Activated CD8-positive, alpha-beta memory T cell treated with anti-CD3 and anti-CD28 coated beads, Interleukin-2, amount 10 ng/mL, durations not matched to agents 7 days and 5 days (primary cell): ENCODE data around the gene CIPC. TPM values are rescaled to one million over a fixed set of nuclear protein-coding genes. Genes with fewer than 3 reads are reported as not detected.

Source experiments
- ATAC-seq: fragments of 150-1000 bp; cut with Tn5 transposase; one replicate; pipeline ENCODE4 v1.10.0; 2021; ENCODE audit warnings: moderate library complexity
- CTCF ChIA-PET: fragments of 350-600 bp; sonication (Branson Sonifier 250); formaldehyde crosslinking; loops from one replicate; lab custom pipeline; 2021; ENCODE audit warnings: antibody characterized with exemption; lab: Charles Lee
- DNase-seq: peaks from one replicate; pipeline ENCODE4 v3.0.0-alpha.2; 2020
- H3K27ac Mint-ChIP-seq: one replicate; pipeline ENCODE4 v1.8.0; 2021; ENCODE audit warnings: mild to moderate bottlenecking, mixed read lengths
- H3K27me3 Mint-ChIP-seq: one replicate; pipeline ENCODE4 v1.8.0; 2021; ENCODE audit warnings: mixed read lengths
- H3K36me3 Mint-ChIP-seq: one replicate; pipeline ENCODE4 v1.8.0; 2021; ENCODE audit warnings: mild to moderate bottlenecking, mixed read lengths
- H3K4me1 Mint-ChIP-seq: one replicate; pipeline ENCODE4 v1.8.0; 2021; ENCODE audit warnings: mixed read lengths
- H3K4me3 Mint-ChIP-seq: one replicate; pipeline ENCODE4 v1.8.0; 2021; ENCODE audit warnings: mild to moderate bottlenecking, moderate library complexity, mixed read lengths
- H3K9me3 Mint-ChIP-seq: one replicate; pipeline ENCODE4 v1.8.0; 2022; ENCODE audit warnings: low read depth, mixed read lengths
- total RNA-seq, 2 experiments: library from RNA; stranded (reverse); gene quantifications; one replicate each; pipeline ENCODE4 v1.2.3, GENCODE V29; 2021

The CIPC gene
- total RNA-seq, 2 experiments from 2014 or later = 11.3 to 12.0 TPM

GRCh38 chr14:77157740-77158139, 59.7 kb downstream of the CIPC start:
- Mint-ChIP-seq H3K36me3 (no peaks in the 10 kb centered on the region), H3K4me3 (no peak overlapping the region), H3K9me3 (no peaks in the 10 kb centered on the region), H3K27ac (no peak overlapping the region), H3K4me1 (no peaks in the 10 kb centered on the region), H3K27me3 (peaks cover 40% of the 10 kb centered on the region)
- DNase-seq = no peak
- no peak for ATAC-seq
- CTCF ChIA-PET = interaction anchor here (0.7 to 1.5 kb wide), 2 partner anchors 9 to 247 kb away, joined by 3 read pairs; no protein-coding TSS in a partner anchor

GRCh38 chr14:77158175-77158881, 60.3 kb downstream of the CIPC start:
- no peaks in the 10 kb centered on the region for H3K9me3 Mint-ChIP-seq
- no peaks in the 10 kb centered on the region for H3K36me3 Mint-ChIP-seq
- CTCF ChIA-PET = no interaction called here

GRCh38 chr14:77158882-77159255, 60.8 kb downstream of the CIPC start:
- CTCF ChIA-PET = no interaction called here
- Mint-ChIP-seq H3K36me3 (no peaks in the 10 kb centered on the region), H3K27me3 (peaks cover 30% of the 10 kb centered on the region), H3K9me3 (no peaks in the 10 kb centered on the region), H3K4me3 (no peak overlapping the region), H3K27ac (no peak overlapping the region), H3K4me1 (no peaks in the 10 kb centered on the region)
- no peak for DNase-seq
- no peak for ATAC-seq

More at GRCh38 chr14:77158175-77158881, 60.3 kb downstream of the CIPC start:
- DNase-seq = no peak
- no peak overlapping the region for H3K27ac Mint-ChIP-seq
- no peak for ATAC-seq
- no peaks in the 10 kb centered on the region for H3K4me1 Mint-ChIP-seq
- H3K4me3 Mint-ChIP-seq = no peak overlapping the region
- peaks cover 35% of the 10 kb centered on the region for H3K27me3 Mint-ChIP-seq

GRCh38 chr14:77161011-77161410, 63.0 kb downstream of the CIPC start:
- ATAC-seq (no peak), DNase-seq (no peak)
- no peak overlapping the region for H3K27ac Mint-ChIP-seq
- CTCF ChIA-PET = interaction anchor here (0.6 to 1.3 kb wide), 3 partner anchors 10 to 14 kb away, joined by 3 to 4 read pairs (median 4); no protein-coding TSS in a partner anchor
- H3K36me3 Mint-ChIP-seq = no peaks in the 10 kb centered on the region
- H3K4me1 Mint-ChIP-seq = no peaks in the 10 kb centered on the region
- H3K4me3 Mint-ChIP-seq = no peak overlapping the region
- no peaks in the 10 kb centered on the region for H3K9me3 Mint-ChIP-seq
- H3K27me3 Mint-ChIP-seq = peaks cover 36% of the 10 kb centered on the region

Other genes starting within 250 kb of the CIPC start
- gene IRF2BPL, start 69.5 kb upstream of the CIPC start, total RNA-seq = 10 to 100 TPM; 19.7 to 24.9 TPM
- gene ZDHHC22, start 43.5 kb downstream of the CIPC start, total RNA-seq = not detected
- under 1 TPM; 0.14 to 0.50 TPM for gene TMEM63C, start 83.5 kb downstream of the CIPC start, total RNA-seq
- gene NGB, start 172.9 kb downstream of the CIPC start, total RNA-seq = not detected
- gene POMT2, start 222.6 kb downstream of the CIPC start, total RNA-seq = 10 to 100 TPM; 14.3 to 16.2 TPM
- gene GSTZ1, start 222.8 kb downstream of the CIPC start, total RNA-seq = 10 to 100 TPM; 16.0 to 16.3 TPM